Measurements from ENCODE around the gene TMEM59L. TPM values are rescaled to one million over a fixed set of nuclear protein-coding genes. Genes with fewer than 3 reads are reported as not detected.

The TMEM59L gene
- total and polyA plus RNA-seq, 11 donors: 0.50 to 5.1 (median 1.1) TPM

- peak; percentile 71 to 89 (median 84) for DNase-seq
- Histone ChIP-seq H3K27me3 (no peaks in the 10 kb centered on the region), H3K27ac (peak overlapping the region; percentile 47 to 95 (median 79)), H3K4me1 (peaks cover 0 to 49% (median 35%) of the 10 kb centered on the region in 12 donors), H3K36me3 (peaks cover 0 to 7% (median 0%) of the 10 kb centered on the region in 9 donors), H3K4me3 (peak overlapping the region in 8 of 12 donors; percentile 15 to 41 (median 24)), H3K9me3 (no peaks in the 10 kb centered on the region)
- 69 to 75% (median 71%) methylated on average over 18 to 37 of the region's 37 CpGs for WGBS, 4 donors
- no peak for TF ChIP-seq CTCF (IDR thresholded peaks at IDR 0.05)
- TF ChIP-seq POLR2A (IDR thresholded peaks at IDR 0.05): no peak
- peak; percentile 11 to 82 (median 67) for ATAC-seq
- intact Hi-C loops (cut with DNase I): no loop called here
Measured at GRCh38 chr19:18660051-18660910, 47.6 kb downstream of the TMEM59L start.

- peak overlapping the region in 3 of 12 donors; percentile 22 to 34 (median 32) for H3K4me3 ChIP-seq
- peaks cover 0 to 12% (median 0%) of the 10 kb centered on the region in 9 donors for H3K36me3 ChIP-seq
- peak overlapping the region; percentile 17 to 95 (median 79) for H3K27ac ChIP-seq
- H3K27me3 ChIP-seq: no peaks in the 10 kb centered on the region
- peaks cover 0 to 54% (median 35%) of the 10 kb centered on the region in 12 donors for H3K4me1 ChIP-seq
- WGBS, 4 donors: 86 to 89% (median 88%) methylated on average over 9 to 10 of the region's 10 CpGs
- no peaks in the 10 kb centered on the region for H3K9me3 ChIP-seq
- no peak for TF ChIP-seq POLR2A (IDR thresholded peaks at IDR 0.05)
- TF ChIP-seq CTCF (IDR thresholded peaks at IDR 0.05): no peak
- intact Hi-C loops (cut with DNase I): no loop called here
- DNase-seq (no peak), ATAC-seq (no peak)
Measured at GRCh38 chr19:18660939-18661670, 48.4 kb downstream of the TMEM59L start.

GRCh38 chr19:18662972-18663732, 50.5 kb downstream of the TMEM59L start:
- WGBS, 4 donors: 84 to 89% (median 87%) methylated on average over 14 to 15 of the region's 15 CpGs
- H3K4me3 ChIP-seq: no peak overlapping the region
- peaks cover 0 to 40% (median 22%) of the 10 kb centered on the region in 12 donors for H3K4me1 ChIP-seq
- H3K9me3 ChIP-seq: no peaks in the 10 kb centered on the region
- no peak for DNase-seq
- TF ChIP-seq POLR2A (IDR thresholded peaks at IDR 0.05): no peak
- no peak for TF ChIP-seq CTCF (IDR thresholded peaks at IDR 0.05)
- H3K36me3 ChIP-seq: peaks cover 0 to 28% (median 7%) of the 10 kb centered on the region in 9 donors
- peak overlapping the region in 1 of 12 donors; percentile 14 for H3K27ac ChIP-seq
- intact Hi-C loops (cut with DNase I): no loop called here
- H3K27me3 ChIP-seq: no peaks in the 10 kb centered on the region
- no peak for ATAC-seq

Data from heart left ventricle (tissue), 16 donors.